Activated gamma-delta T cell treated with Interleukin-2 at 50 U/mL for 16 hours (primary cell): ENCODE data around the gene NEXMIF.
"Not testable (repeated sequence)": the region's sequence is repeated elsewhere in the genome, so short reads cannot be mapped to it uniquely, and the experiment has no call there.

Experiments used
- DNase-seq: peaks from one replicate; pipeline ENCODE4 v3.0.0-alpha.2; 2020

The NEXMIF gene

GRCh38 chrX:74925225-74926088, at the start of gene NEXMIF:
NEXMIF (minus strand) TSS chrX:74925452.
- DNase-seq: no peak

- not testable (repeated sequence) for DNase-seq
Measured at GRCh38 chrX:74961962-74962361, 36.7 kb upstream of the NEXMIF start.

GRCh38 chrX:74949717-74950116, 24.5 kb upstream of the NEXMIF start:
- DNase-seq: no peak

GRCh38 chrX:74940414-74940813, 15.2 kb upstream of the NEXMIF start:
- DNase-seq: no peak

- no peak for DNase-seq
Measured at GRCh38 chrX:74931214-74931613, 6.0 kb upstream of the NEXMIF start.

GRCh38 chrX:74924449-74925224, 615 bp downstream of the NEXMIF start:
- DNase-seq: no peak

- DNase-seq: no peak
Measured at GRCh38 chrX:74923942-74924448, 1.3 kb downstream of the NEXMIF start.

- no peak for DNase-seq
Measured at GRCh38 chrX:74922922-74923543, 2.2 kb downstream of the NEXMIF start.

GRCh38 chrX:74911494-74911893, 13.8 kb downstream of the NEXMIF start:
- DNase-seq: no peak

- DNase-seq: no peak
Measured at GRCh38 chrX:74906417-74906816, 18.8 kb downstream of the NEXMIF start.

GRCh38 chrX:74902806-74903205, 22.4 kb downstream of the NEXMIF start:
- DNase-seq: no peak

GRCh38 chrX:74892561-74892960, 32.7 kb downstream of the NEXMIF start:
- DNase-seq: no peak

GRCh38 chrX:74890676-74891430, 34.4 kb downstream of the NEXMIF start:
- no peak for DNase-seq

- not testable (repeated sequence) for DNase-seq
Measured at GRCh38 chrX:74882383-74882782, 42.9 kb downstream of the NEXMIF start.

- no peak for DNase-seq
Measured at GRCh38 chrX:74865725-74866124, 59.5 kb downstream of the NEXMIF start.

- DNase-seq: no peak
Measured at GRCh38 chrX:74853255-74853654, 72.0 kb downstream of the NEXMIF start.

GRCh38 chrX:74835566-74835965, 89.7 kb downstream of the NEXMIF start:
- no peak for DNase-seq

GRCh38 chrX:74819797-74820196, 105.5 kb downstream of the NEXMIF start:
- DNase-seq: not testable (repeated sequence)

- DNase-seq: no peak
Measured at GRCh38 chrX:74814681-74815080, 110.6 kb downstream of the NEXMIF start.

- DNase-seq: no peak
Measured at GRCh38 chrX:74804574-74804973, 120.7 kb downstream of the NEXMIF start.

- DNase-seq: no peak
Measured at GRCh38 chrX:74800062-74800461, 125.2 kb downstream of the NEXMIF start.

GRCh38 chrX:74797338-74797887, 127.8 kb downstream of the NEXMIF start:
- no peak for DNase-seq
